Measurements from ENCODE around the gene SPATA31D4.

SPATA31D4 gene

GRCh38 chr9:81953096-81953495 is 24.9 kb downstream of the SPATA31D4 start:
- intact Hi-C loops (cut with DNase I), result no loop called here
- DNase-seq, result no peak

- intact Hi-C loops (cut with DNase I), result no loop called here
These were observed 27.4 kb downstream of the SPATA31D4 start for GRCh38 chr9:81955625-81956024.

GRCh38 chr9:81964218-81965171 is 36.3 kb downstream of the SPATA31D4 start:
- intact Hi-C loops (cut with DNase I), result no loop called here
- DNase-seq, result no peak

More at GRCh38 chr9:81955625-81956024, 27.4 kb downstream of the SPATA31D4 start:
- no peak for DNase-seq

GRCh38 chr9:81968026-81968425 is 39.8 kb downstream of the SPATA31D4 start:
- DNase-seq, result no peak
- intact Hi-C loops (cut with DNase I), result no loop called here

GRCh38 chr9:81969971-81970370 is 41.7 kb downstream of the SPATA31D4 start:
- DNase-seq, result no peak
- intact Hi-C loops (cut with DNase I), result no loop called here

GRCh38 chr9:81971727-81972126 is 43.5 kb downstream of the SPATA31D4 start:
- intact Hi-C loops (cut with DNase I), result no loop called here
- no peak for DNase-seq

GRCh38 chr9:81974764-81975163 is 46.5 kb downstream of the SPATA31D4 start:
- DNase-seq, result no peak
- intact Hi-C loops (cut with DNase I), result no loop called here

GRCh38 chr9:81976351-81976750 is 48.1 kb downstream of the SPATA31D4 start:
- intact Hi-C loops (cut with DNase I), result no loop called here
- DNase-seq, result no peak

GRCh38 chr9:81979196-81979595 is 51.0 kb downstream of the SPATA31D4 start:
- intact Hi-C loops (cut with DNase I), result no loop called here
- no peak for DNase-seq

- intact Hi-C loops (cut with DNase I), result no loop called here
- no peak for DNase-seq
These were observed 52.3 kb downstream of the SPATA31D4 start for GRCh38 chr9:81980568-81980967.

GRCh38 chr9:81981883-81982282 is 53.7 kb downstream of the SPATA31D4 start:
- intact Hi-C loops (cut with DNase I), result no loop called here
- no peak for DNase-seq
